GM12892 (cell line): ENCODE measurements around the gene NKD2.

Source experiments
- POLR2A ChIP-seq: IDR thresholded peaks from 2 replicates; pipeline ENCODE4 v1.6.1; 2011; ENCODE audit warnings: low read depth, low read length, control low read depth
- POLR2AphosphoS5 ChIP-seq: IDR thresholded peaks from 2 replicates; pipeline ENCODE4 v1.6.1; 2011; ENCODE audit warnings: low read depth, low read length, control low read depth

GRCh38 chr5:1001406-1002270 is 7.0 kb upstream of the NKD2 start:
- no peak for TF ChIP-seq POLR2AphosphoS5
- TF ChIP-seq POLR2A: no peak
